ENCODE data around the gene FRMD7.

FRMD7 gene

DNA sequence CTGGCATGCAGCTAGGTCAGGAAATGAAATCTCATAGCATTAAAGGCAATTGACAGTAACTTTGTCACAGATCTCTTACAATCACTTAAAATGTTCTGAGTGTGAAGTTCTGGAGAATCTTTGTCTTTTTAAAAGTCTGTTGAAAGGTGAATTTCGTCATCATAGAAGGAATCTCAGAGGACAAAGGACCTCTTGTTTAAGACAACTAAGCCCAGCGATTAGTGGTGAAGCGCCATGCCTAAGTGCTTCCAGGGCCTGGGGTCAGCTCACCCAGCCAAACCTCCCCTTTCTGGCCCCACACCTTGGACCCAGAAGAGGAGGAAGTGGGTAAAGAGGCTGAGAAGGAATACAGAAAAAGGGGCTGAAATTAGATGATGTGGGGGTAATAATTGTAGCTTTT is 8.5 kb downstream of the FRMD7 start:
- H3K36me3 ChIP-seq (ENCODE audit: control insufficient read depth in 2 of 2, insufficient read depth in 1 of 2, low read length in 2 of 2) = no peaks in the 10 kb centered on the region
- TF ChIP-seq ZNF621 (tag by site-specific recombination; IDR thresholded peaks at IDR 0.05) (no peak), ZNF335 (tag by site-specific recombination; conservative IDR thresholded peaks at IDR 0.05) (no peak), ZNF529 (tag by site-specific recombination; IDR thresholded peaks at IDR 0.05; ENCODE audit: insufficient replicate concordance) (no peak), ZNF76 (tag by site-specific recombination; IDR thresholded peaks at IDR 0.05; ENCODE audit: borderline replicate concordance, low read depth) (no peak), ZNF423 (tag by site-specific recombination; IDR thresholded peaks at IDR 0.05) (no peak), ZSCAN30 (tag by site-specific recombination; IDR thresholded peaks at IDR 0.05) (no peak), ZNF624 (tag by site-specific recombination; IDR thresholded peaks at IDR 0.05) (no peak), MZF1 (tag by site-specific recombination; IDR thresholded peaks at IDR 0.05; ENCODE audit: borderline replicate concordance) (no peak), SETDB1 (IDR thresholded peaks at IDR 0.05; ENCODE audit: insufficient read length, low read length) (no peak), ZFP69B (tag by site-specific recombination; IDR thresholded peaks at IDR 0.05) (no peak), BCL11A (tag by site-specific recombination; IDR thresholded peaks at IDR 0.05; ENCODE audit: low read depth) (no peak), YY2 (tag by site-specific recombination; IDR thresholded peaks at IDR 0.05) (no peak), ZNF658 (tag by site-specific recombination; IDR thresholded peaks at IDR 0.05) (no peak), ZNF521 (tag by site-specific recombination; IDR thresholded peaks at IDR 0.05) (no peak), ZNF571 (tag by site-specific recombination; IDR thresholded peaks at IDR 0.05) (no peak), MEIS1 (CRISPR knock-in tag; IDR thresholded peaks at IDR 0.05; ENCODE audit: borderline replicate concordance) (no peak), ZNF394 (tag by site-specific recombination; IDR thresholded peaks at IDR 0.05; ENCODE audit: borderline replicate concordance) (no peak)
- TF ChIP-seq, protein P1, sequence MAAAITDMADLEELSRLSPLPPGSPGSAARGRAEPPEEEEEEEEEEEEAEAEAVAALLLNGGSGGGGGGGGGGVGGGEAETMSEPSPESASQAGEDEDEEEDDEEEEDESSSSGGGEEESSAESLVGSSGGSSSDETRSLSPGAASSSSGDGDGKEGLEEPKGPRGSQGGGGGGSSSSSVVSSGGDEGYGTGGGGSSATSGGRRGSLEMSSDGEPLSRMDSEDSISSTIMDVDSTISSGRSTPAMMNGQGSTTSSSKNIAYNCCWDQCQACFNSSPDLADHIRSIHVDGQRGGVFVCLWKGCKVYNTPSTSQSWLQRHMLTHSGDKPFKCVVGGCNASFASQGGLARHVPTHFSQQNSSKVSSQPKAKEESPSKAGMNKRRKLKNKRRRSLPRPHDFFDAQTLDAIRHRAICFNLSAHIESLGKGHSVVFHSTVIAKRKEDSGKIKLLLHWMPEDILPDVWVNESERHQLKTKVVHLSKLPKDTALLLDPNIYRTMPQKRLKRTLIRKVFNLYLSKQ (tag by site-specific recombination; IDR thresholded peaks at IDR 0.05; ENCODE audit: borderline replicate concordance) = no peak
- TF ChIP-seq, protein P2, sequence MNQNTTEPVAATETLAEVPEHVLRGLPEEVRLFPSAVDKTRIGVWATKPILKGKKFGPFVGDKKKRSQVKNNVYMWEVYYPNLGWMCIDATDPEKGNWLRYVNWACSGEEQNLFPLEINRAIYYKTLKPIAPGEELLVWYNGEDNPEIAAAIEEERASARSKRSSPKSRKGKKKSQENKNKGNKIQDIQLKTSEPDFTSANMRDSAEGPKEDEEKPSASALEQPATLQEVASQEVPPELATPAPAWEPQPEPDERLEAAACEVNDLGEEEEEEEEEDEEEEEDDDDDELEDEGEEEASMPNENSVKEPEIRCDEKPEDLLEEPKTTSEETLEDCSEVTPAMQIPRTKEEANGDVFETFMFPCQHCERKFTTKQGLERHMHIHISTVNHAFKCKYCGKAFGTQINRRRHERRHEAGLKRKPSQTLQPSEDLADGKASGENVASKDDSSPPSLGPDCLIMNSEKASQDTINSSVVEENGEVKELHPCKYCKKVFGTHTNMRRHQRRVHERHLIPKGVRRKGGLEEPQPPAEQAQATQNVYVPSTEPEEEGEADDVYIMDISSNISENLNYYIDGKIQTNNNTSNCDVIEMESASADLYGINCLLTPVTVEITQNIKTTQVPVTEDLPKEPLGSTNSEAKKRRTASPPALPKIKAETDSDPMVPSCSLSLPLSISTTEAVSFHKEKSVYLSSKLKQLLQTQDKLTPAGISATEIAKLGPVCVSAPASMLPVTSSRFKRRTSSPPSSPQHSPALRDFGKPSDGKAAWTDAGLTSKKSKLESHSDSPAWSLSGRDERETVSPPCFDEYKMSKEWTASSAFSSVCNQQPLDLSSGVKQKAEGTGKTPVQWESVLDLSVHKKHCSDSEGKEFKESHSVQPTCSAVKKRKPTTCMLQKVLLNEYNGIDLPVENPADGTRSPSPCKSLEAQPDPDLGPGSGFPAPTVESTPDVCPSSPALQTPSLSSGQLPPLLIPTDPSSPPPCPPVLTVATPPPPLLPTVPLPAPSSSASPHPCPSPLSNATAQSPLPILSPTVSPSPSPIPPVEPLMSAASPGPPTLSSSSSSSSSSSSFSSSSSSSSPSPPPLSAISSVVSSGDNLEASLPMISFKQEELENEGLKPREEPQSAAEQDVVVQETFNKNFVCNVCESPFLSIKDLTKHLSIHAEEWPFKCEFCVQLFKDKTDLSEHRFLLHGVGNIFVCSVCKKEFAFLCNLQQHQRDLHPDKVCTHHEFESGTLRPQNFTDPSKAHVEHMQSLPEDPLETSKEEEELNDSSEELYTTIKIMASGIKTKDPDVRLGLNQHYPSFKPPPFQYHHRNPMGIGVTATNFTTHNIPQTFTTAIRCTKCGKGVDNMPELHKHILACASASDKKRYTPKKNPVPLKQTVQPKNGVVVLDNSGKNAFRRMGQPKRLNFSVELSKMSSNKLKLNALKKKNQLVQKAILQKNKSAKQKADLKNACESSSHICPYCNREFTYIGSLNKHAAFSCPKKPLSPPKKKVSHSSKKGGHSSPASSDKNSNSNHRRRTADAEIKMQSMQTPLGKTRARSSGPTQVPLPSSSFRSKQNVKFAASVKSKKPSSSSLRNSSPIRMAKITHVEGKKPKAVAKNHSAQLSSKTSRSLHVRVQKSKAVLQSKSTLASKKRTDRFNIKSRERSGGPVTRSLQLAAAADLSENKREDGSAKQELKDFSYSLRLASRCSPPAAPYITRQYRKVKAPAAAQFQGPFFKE (tag by site-specific recombination; IDR thresholded peaks at IDR 0.05; ENCODE audit: borderline replicate concordance) = no peak
- TF ChIP-seq, protein P3, sequence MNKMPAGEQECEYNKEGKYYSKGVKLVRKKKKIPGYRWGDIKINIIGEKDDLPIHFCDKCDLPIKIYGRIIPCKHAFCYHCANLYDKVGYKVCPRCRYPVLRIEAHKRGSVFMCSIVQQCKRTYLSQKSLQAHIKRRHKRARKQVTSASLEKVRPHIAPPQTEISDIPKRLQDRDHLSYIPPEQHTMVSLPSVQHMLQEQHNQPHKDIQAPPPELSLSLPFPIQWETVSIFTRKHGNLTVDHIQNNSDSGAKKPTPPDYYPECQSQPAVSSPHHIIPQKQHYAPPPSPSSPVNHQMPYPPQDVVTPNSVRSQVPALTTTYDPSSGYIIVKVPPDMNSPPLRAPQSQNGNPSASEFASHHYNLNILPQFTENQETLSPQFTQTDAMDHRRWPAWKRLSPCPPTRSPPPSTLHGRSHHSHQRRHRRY (tag by site-specific recombination; IDR thresholded peaks at IDR 0.05) = no peak
- H3K9me3 ChIP-seq (ENCODE audit: control insufficient read depth, insufficient read depth, low read depth, low read length) = no peaks in the 10 kb centered on the region
- no peak overlapping the region for H3K27ac ChIP-seq (ENCODE audit: extremely low read depth, low read depth, low read length)
- CTCF ChIA-PET = interaction anchor here (1.1 kb wide), 1 partner anchor 27 kb away, joined by 3 read pairs; no protein-coding TSS in a partner anchor
- H3K4me3 ChIP-seq (ENCODE audit: low read depth, low read length) = no peak overlapping the region
- POLR2A ChIA-PET = no interaction called here
- H3K4me1 ChIP-seq (ENCODE audit: control insufficient read depth, insufficient read depth, low read length) = no peaks in the 10 kb centered on the region
